ENCODE results near the gene TRHDE.

DNA sequence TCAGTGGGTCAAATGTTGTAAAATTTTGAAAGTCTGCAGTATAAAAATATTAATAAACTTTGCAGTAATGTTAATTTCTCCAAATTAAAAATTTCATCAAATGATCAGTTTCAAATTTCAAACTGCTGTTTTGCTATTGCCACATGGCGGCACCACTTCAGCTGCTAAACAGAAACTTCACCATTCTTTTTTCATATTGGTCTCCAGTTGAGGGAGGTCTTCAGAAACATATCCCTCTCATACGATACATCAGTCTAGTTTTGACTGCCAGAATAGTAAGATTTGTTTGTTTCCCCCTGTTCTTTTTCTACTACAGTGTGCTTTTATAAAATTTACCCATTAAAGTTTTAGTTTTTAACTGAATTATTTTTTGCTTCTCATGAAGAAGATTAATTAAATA, 4.2 kb upstream of the TRHDE start:
- TF ChIP-seq CTCF (IDR thresholded peaks at IDR 0.05; ENCODE audit: low read depth, low read length): peak; percentile 45
- TF ChIP-seq EZH2phosphoT487 (IDR thresholded peaks at IDR 0.05; ENCODE audit: low read depth): no peak
